IPS DF 6.9 (cell line): ENCODE measurements around the gene RIMBP2.

Experiments
- DNase-seq: peaks from one replicate; pipeline ENCODE4 v3.0.0-alpha.2; 2013; ENCODE audit warnings: low read depth, low spot score
- H3K27ac ChIP-seq: one replicate; pipeline ENCODE4 v1.5.1; 2013; ENCODE audit warnings: low read length, control low read depth
- H3K27me3 ChIP-seq: 2 replicates; pipeline ENCODE4 v1.6.1; 2013; ENCODE audit warnings: mild to moderate bottlenecking, low read length; ENCODE audit not compliant: control insufficient read depth, insufficient read depth
- H3K36me3 ChIP-seq: 2 replicates; pipeline ENCODE4 v1.6.1; 2013; ENCODE audit warnings: low read length; ENCODE audit not compliant: control insufficient read depth, insufficient read depth
- H3K4me1 ChIP-seq: 2 replicates; pipeline ENCODE4 v1.6.1; 2013; ENCODE audit warnings: low read length; ENCODE audit not compliant: control insufficient read depth, insufficient read depth
- H3K4me3 ChIP-seq: 2 replicates; pipeline ENCODE4 v1.5.1; 2013; ENCODE audit warnings: mild to moderate bottlenecking, low read length
- H3K9me3 ChIP-seq: 2 replicates; pipeline ENCODE4 v1.6.1; 2013; ENCODE audit warnings: low read length, inconsistent platforms; ENCODE audit not compliant: control insufficient read depth, insufficient read depth
- WGBS: extraction: QIAGEN DNeasy Blood & Tissue Kit; methylation state at CpG from one replicate; pipeline ENCODE4 v1.1.7; 2013; ENCODE audit warnings: mixed read lengths, missing lambda C conversion rate; ENCODE audit not compliant: insufficient read length, insufficient coverage; 5-methylcytosine and 5-hydroxymethylcytosine counted together

RIMBP2 gene

DNA sequence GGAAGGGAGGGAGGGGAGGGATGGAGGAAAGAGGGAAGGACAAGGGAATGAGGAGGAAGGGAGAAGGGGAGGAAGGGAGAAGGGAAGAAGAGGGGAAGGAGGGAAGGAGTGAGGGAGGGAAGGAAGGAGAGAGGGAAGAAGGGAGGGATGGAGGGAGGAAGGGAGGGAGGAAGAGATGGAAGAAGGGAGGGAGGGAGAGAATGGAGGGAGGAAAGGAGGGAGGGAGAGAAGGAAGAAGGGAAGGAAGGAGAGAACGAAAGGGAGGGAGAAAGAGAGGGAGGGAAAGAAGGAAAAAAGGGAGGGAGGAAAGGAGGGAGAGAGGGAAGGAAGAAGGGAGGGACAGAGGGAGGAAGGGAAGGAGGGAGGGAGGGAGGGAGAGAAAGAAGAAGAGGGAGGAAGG is 49.5 kb downstream of the RIMBP2 start:
- no CpG with 5 or more reads among the region's 1 CpG for WGBS
- Histone ChIP-seq H3K9me3 (peaks cover 18% of the 10 kb centered on the region), H3K36me3 (no peaks in the 10 kb centered on the region; the same call in 1 of the 2 replicates), H3K4me1 (no peaks in the 10 kb centered on the region), H3K27me3 (no peaks in the 10 kb centered on the region; the same call in 1 of the 2 replicates), H3K4me3 (no peak overlapping the region), H3K27ac (no peak overlapping the region)
- DNase-seq = no peak

DNA sequence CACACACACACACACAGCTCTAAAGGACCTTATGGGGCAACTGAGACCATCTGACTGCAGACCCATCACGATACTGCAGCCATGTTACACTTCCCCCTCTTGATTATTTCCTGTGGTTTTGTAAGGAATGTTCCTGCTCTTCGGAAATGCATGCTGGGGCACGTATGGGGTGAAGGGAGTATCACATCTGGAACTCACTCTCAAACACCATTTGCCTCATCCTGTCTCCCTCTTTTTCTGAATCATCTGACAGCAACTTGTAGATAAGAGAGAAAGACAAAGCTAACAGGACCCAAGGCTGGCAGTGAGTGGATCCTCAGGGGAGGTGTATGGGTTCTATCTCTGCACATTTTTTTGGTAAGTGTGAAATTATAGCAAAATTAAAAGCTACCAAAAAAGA is 50.3 kb downstream of the RIMBP2 start:
- no CpG with 5 or more reads among the region's 3 CpGs for WGBS

DNA sequence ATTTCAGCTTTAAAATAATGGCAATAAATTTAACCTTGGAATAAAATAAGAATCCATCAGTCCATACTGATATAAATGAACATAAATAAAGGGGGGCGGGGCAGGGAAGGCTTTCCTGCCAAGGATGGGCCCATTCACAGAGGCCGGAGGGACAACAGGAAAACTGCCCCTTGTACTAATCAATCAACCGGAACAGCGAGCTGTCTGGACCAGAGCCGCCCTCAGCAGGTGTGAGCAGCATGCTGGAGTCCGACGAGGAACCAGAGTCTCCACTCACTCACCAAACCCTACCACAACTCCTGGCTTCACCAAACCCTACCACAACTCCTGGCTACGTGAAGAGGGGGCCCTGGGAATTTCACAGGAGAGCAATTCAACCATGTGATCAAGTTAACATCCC is 51.3 kb downstream of the RIMBP2 start:
- Histone ChIP-seq H3K4me3 (no peak overlapping the region), H3K27ac (no peak overlapping the region), H3K36me3 (no peaks in the 10 kb centered on the region; the same call in 1 of the 2 replicates), H3K9me3 (peaks cover 28% of the 10 kb centered on the region), H3K4me1 (no peaks in the 10 kb centered on the region), H3K27me3 (no peaks in the 10 kb centered on the region; the same call in 1 of the 2 replicates)
- DNase-seq = no peak
- no CpG with 5 or more reads among the region's 8 CpGs for WGBS

More for the DNA sequence above, 50.3 kb downstream of the RIMBP2 start:
- Histone ChIP-seq H3K9me3 (peaks cover 22% of the 10 kb centered on the region), H3K36me3 (no peaks in the 10 kb centered on the region; the same call in 1 of the 2 replicates), H3K27ac (no peak overlapping the region), H3K4me1 (no peaks in the 10 kb centered on the region), H3K4me3 (no peak overlapping the region), H3K27me3 (no peaks in the 10 kb centered on the region; the same call in 1 of the 2 replicates)
- DNase-seq = no peak

GRCh38 chr12:130664252-130664651 is 51.8 kb downstream of the RIMBP2 start:
- Histone ChIP-seq H3K36me3 (no peaks in the 10 kb centered on the region; the same call in 1 of the 2 replicates), H3K27me3 (no peaks in the 10 kb centered on the region; the same call in 1 of the 2 replicates), H3K27ac (no peak overlapping the region), H3K4me1 (no peaks in the 10 kb centered on the region), H3K9me3 (peaks cover 28% of the 10 kb centered on the region), H3K4me3 (no peak overlapping the region)
- DNase-seq = no peak
- WGBS = no CpG with 5 or more reads among the region's 20 CpGs

DNA sequence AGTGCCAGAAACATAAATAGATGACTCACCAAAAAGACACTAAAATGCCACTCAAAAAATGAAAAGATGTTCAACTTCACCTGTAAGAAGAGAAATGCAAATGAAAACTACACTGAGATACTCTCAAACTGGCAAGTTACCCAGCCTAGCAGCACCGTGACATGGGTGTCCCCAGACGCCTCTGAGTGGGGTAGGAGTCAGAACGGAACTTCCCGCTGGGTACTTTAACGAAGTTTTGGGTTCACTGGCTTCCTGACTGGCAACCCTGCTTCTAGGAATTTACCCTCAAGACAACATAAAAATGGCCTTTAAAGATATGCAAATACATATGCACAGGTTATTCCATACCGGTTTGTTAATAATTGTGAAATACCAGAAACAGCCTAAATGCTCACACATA is 52.6 kb downstream of the RIMBP2 start:
- no CpG with 5 or more reads among the region's 6 CpGs for WGBS
- Histone ChIP-seq H3K4me1 (no peaks in the 10 kb centered on the region), H3K36me3 (no peaks in the 10 kb centered on the region; the same call in 1 of the 2 replicates), H3K27ac (no peak overlapping the region), H3K4me3 (no peak overlapping the region), H3K27me3 (no peaks in the 10 kb centered on the region), H3K9me3 (peaks cover 27% of the 10 kb centered on the region)
- no peak for DNase-seq

DNA sequence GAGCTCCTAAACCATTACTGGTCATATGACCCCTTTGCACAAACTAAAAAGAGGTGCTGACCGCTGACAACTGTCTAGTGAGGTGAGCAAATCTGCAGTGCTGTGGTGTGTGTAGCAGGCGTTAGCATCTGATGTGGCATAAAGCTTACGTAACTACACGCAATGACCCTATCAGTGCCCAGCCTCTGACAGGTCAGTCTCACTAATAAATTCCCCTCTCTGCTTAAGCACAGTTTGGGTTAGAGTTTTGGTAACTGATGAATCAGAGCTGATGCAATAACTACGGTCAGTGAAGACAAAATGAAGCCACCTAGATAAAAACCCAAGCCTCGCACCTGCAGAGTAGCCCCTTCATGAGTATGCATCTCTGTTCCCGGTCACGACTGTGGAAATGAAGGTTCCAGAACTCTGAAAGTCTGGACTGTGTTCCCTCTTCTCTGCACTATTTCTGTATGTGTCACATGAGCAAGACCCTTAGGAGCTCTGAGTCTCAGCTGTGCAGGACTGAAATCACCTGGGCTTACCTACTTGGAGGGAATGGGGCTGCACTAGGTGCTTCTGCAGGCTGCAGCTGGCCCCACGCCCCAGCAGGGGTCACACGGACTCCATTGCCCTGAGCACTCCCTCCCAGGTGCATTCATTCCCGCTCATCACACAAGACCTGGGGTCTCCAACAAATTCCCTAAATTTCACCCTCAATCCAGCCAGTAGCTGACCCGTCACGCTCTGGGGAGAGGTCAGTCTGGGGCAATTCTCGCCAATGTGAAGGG is 54.4 kb downstream of the RIMBP2 start:
- no peak for DNase-seq
- Histone ChIP-seq H3K36me3 (no peaks in the 10 kb centered on the region), H3K4me1 (no peaks in the 10 kb centered on the region), H3K9me3 (peaks cover 30% of the 10 kb centered on the region), H3K27ac (no peak overlapping the region), H3K4me3 (no peak overlapping the region), H3K27me3 (no peaks in the 10 kb centered on the region)
- no CpG with 5 or more reads among the region's 14 CpGs for WGBS

GRCh38 chr12:130661059-130661458 is 55.0 kb downstream of the RIMBP2 start:
- DNase-seq = no peak
- H3K4me3 ChIP-seq = no peak overlapping the region
- no peak overlapping the region for H3K27ac ChIP-seq
- no peaks in the 10 kb centered on the region for H3K27me3 ChIP-seq
- WGBS = no CpG with 5 or more reads among the region's 4 CpGs
- H3K4me1 ChIP-seq = no peaks in the 10 kb centered on the region
- peaks cover 31% of the 10 kb centered on the region for H3K9me3 ChIP-seq
- H3K36me3 ChIP-seq = no peaks in the 10 kb centered on the region

GRCh38 chr12:130658145-130658911 is 57.8 kb downstream of the RIMBP2 start:
- Histone ChIP-seq H3K36me3 (no peaks in the 10 kb centered on the region), H3K27ac (no peak overlapping the region), H3K27me3 (no peaks in the 10 kb centered on the region), H3K4me3 (no peak overlapping the region), H3K9me3 (peaks cover 34% of the 10 kb centered on the region), H3K4me1 (no peaks in the 10 kb centered on the region)
- no peak for DNase-seq
- no CpG with 5 or more reads among the region's 26 CpGs for whole genome bisulfite sequencing

DNA sequence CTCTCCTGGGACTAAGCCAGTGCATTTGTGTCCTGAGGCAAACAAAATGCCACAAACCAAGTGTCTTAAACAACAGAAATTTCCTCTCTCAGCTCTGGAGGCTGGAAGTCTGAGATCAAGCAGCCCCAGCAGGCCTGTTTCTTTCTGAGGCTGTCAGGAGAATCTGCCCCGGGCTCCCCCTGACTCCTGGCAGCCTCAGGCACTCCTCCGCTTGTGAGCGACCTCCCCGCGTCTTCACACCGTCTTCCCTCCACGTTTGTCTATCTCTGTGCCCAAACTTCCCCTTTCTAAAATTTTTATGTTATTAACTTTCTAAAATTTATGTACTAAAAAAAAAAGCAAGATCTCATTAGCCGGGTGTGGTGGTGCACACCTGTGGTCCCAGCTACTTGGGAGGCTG is 59.7 kb downstream of the RIMBP2 start:
- DNase-seq = no peak
- H3K9me3 ChIP-seq = peaks cover 31% of the 10 kb centered on the region
- no peaks in the 10 kb centered on the region for H3K27me3 ChIP-seq
- no peaks in the 10 kb centered on the region for H3K4me1 ChIP-seq
- no peaks in the 10 kb centered on the region for H3K36me3 ChIP-seq
- H3K27ac ChIP-seq = no peak overlapping the region
- no CpG with 5 or more reads among the region's 8 CpGs for WGBS
- no peak overlapping the region for H3K4me3 ChIP-seq

- no peak overlapping the region for H3K4me3 ChIP-seq
- H3K36me3 ChIP-seq = no peaks in the 10 kb centered on the region
- no peak overlapping the region for H3K27ac ChIP-seq
- DNase-seq = no peak
- no CpG with 5 or more reads among the region's 9 CpGs for WGBS
- peaks cover 32% of the 10 kb centered on the region for H3K9me3 ChIP-seq
- H3K27me3 ChIP-seq = no peaks in the 10 kb centered on the region
- no peaks in the 10 kb centered on the region for H3K4me1 ChIP-seq
Observed at GRCh38 chr12:130655881-130656280, 60.2 kb downstream of the RIMBP2 start.
